Measurements from ENCODE around the gene PNMT. TPM values are rescaled to one million over a fixed set of nuclear protein-coding genes. Genes with fewer than 3 reads are reported as not detected.

Gene PNMT
- total RNA-seq, 3 donors from 2014 or later (not counting 1 experiment from before 2014, with no cell fraction given) = 1.2 to 2.5 (median 2.2) TPM

- Mint-ChIP-seq H3K9me3 (no peaks in the 10 kb centered on the region), H3K4me3 (no peak overlapping the region), H3K27ac (no peak overlapping the region), H3K4me1 (peaks cover 0 to 15% of the 10 kb centered on the region in 2 donors), H3K27me3 (ENCODE audit: low read depth in 2 of 2) (no peaks in the 10 kb centered on the region), H3K36me3 (no peaks in the 10 kb centered on the region)
- no peak for TF ChIP-seq CTCF (IDR thresholded peaks at IDR 0.05)
- WGBS (ENCODE audit: insufficient coverage) = 64% methylated on average over 5 of the region's 5 CpGs
- Histone ChIP-seq H3K4me3 (ENCODE audit: low read length) (no peak overlapping the region), H3K36me3 (ENCODE audit: control insufficient read depth, insufficient read depth, low read length) (peaks cover 62% of the 10 kb centered on the region), H3K27me3 (ENCODE audit: control insufficient read depth, insufficient read depth, low read length) (no peaks in the 10 kb centered on the region), H3K4me1 (ENCODE audit: control insufficient read depth, insufficient read depth, low read length) (peaks cover 17% of the 10 kb centered on the region), H3K9me3 (ENCODE audit: control insufficient read depth, insufficient read depth, low read length) (no peaks in the 10 kb centered on the region), H3K27ac (ENCODE audit: low read length) (peak overlapping the region; percentile 3)
- intact Hi-C loops (cut with micrococcal nuclease) = no loop called here
- ATAC-seq (no peak), DNase-seq (no peak)
These were observed 8.3 kb upstream of the PNMT start for GRCh38 chr17:39660011-39660360.

GRCh38 chr17:39660397-39661385, 7.6 kb upstream of the PNMT start:
- TF ChIP-seq CTCF (IDR thresholded peaks at IDR 0.05) = no peak
- no peak overlapping the region for H3K4me3 ChIP-seq (ENCODE audit: low read length)
- peaks cover 17% of the 10 kb centered on the region for H3K4me1 ChIP-seq (ENCODE audit: control insufficient read depth, insufficient read depth, low read length)
- 94% methylated on average over 35 of the region's 35 CpGs for WGBS (ENCODE audit: insufficient coverage)
- no peak overlapping the region for H3K27ac ChIP-seq (ENCODE audit: low read length)
- H3K4me3 Mint-ChIP-seq = no peak overlapping the region
- intact Hi-C loops (cut with micrococcal nuclease) = no loop called here
- DNase-seq (no peak), ATAC-seq (no peak)
- no peaks in the 10 kb centered on the region for H3K9me3 ChIP-seq (ENCODE audit: control insufficient read depth, insufficient read depth, low read length)
- H3K36me3 ChIP-seq (ENCODE audit: control insufficient read depth, insufficient read depth, low read length) = peaks cover 62% of the 10 kb centered on the region
- peaks cover 0 to 12% of the 10 kb centered on the region in 2 donors for H3K4me1 Mint-ChIP-seq
- H3K27me3 ChIP-seq (ENCODE audit: control insufficient read depth, insufficient read depth, low read length) = no peaks in the 10 kb centered on the region
- no peaks in the 10 kb centered on the region for H3K9me3 Mint-ChIP-seq
- no peaks in the 10 kb centered on the region for H3K36me3 Mint-ChIP-seq
- H3K27me3 Mint-ChIP-seq (ENCODE audit: low read depth in 2 of 2) = no peaks in the 10 kb centered on the region
- no peak overlapping the region for H3K27ac Mint-ChIP-seq

GRCh38 chr17:39661744-39662541, 6.3 kb upstream of the PNMT start:
- Mint-ChIP-seq H3K36me3 (no peaks in the 10 kb centered on the region), H3K4me3 (no peak overlapping the region), H3K27ac (no peak overlapping the region), H3K9me3 (no peaks in the 10 kb centered on the region), H3K27me3 (ENCODE audit: low read depth in 2 of 2) (no peaks in the 10 kb centered on the region), H3K4me1 (peaks cover 0 to 10% of the 10 kb centered on the region in 2 donors)
- intact Hi-C loops (cut with micrococcal nuclease) = no loop called here
- Histone ChIP-seq H3K27me3 (ENCODE audit: control insufficient read depth, insufficient read depth, low read length) (peaks cover 2% of the 10 kb centered on the region), H3K36me3 (ENCODE audit: control insufficient read depth, insufficient read depth, low read length) (peaks cover 52% of the 10 kb centered on the region), H3K9me3 (ENCODE audit: control insufficient read depth, insufficient read depth, low read length) (no peaks in the 10 kb centered on the region), H3K27ac (ENCODE audit: low read length) (no peak overlapping the region), H3K4me1 (ENCODE audit: control insufficient read depth, insufficient read depth, low read length) (peaks cover 20% of the 10 kb centered on the region), H3K4me3 (ENCODE audit: low read length) (no peak overlapping the region)
- no peak for TF ChIP-seq CTCF (IDR thresholded peaks at IDR 0.05)
- DNase-seq (no peak), ATAC-seq (no peak)
- WGBS (ENCODE audit: insufficient coverage) = 92% methylated on average over 8 of the region's 8 CpGs
